Suprapubic skin (tissue), 4 donors: Measurements from ENCODE around the gene RAPH1. TPM values are rescaled to one million over a fixed set of nuclear protein-coding genes. Genes with fewer than 3 reads are reported as not detected.
A peak's percentile ranks its signal among the peaks of the same experiment; 100 is the strongest.

ENCODE experiments used
- DNase-seq, 2 donors: peaks; one replicate each; pipeline ENCODE4 v3.0.0-alpha.2; 2019; ENCODE audit warnings: low spot score in 2 of 2
- H3K27ac ChIP-seq: fragments of 200-600 bp; sonication (generic); one replicate; pipeline ENCODE4 v1.5.1; 2019
- H3K27me3 ChIP-seq: fragments of 200-600 bp; sonication (generic); one replicate; pipeline ENCODE4 v1.5.1; 2019
- H3K36me3 ChIP-seq: fragments of 200-600 bp; sonication (generic); one replicate; pipeline ENCODE4 v1.5.1; 2019
- H3K4me1 ChIP-seq: fragments of 200-600 bp; sonication (generic); one replicate; pipeline ENCODE4 v1.5.1; 2019
- H3K4me3 ChIP-seq: fragments of 200-600 bp; sonication (generic); one replicate; pipeline ENCODE4 v1.5.1; 2019; ENCODE audit warnings: mild to moderate bottlenecking
- H3K9me3 ChIP-seq: fragments of 200-600 bp; sonication (generic); one replicate; pipeline ENCODE4 v1.5.1; 2019
- CTCF ChIP-seq, 2 donors: fragments of 200-600 bp in 1 of 2; fragments of 450-650 bp in 1 of 2; sonication (generic) in 1 of 2; IDR thresholded peaks; one replicate each; pipeline ENCODE4 v1.5.1; 2016 to 2019; ENCODE audit warnings: antibody characterized with exemption in 2 of 2, mild to moderate bottlenecking in 1 of 2, moderate library complexity in 1 of 2
- EP300 ChIP-seq: sonication (generic); formaldehyde crosslinking; IDR thresholded peaks from one replicate; pipeline ENCODE4 v1.6.1; 2017; ENCODE audit warnings: antibody characterized with exemption
- POLR2A ChIP-seq, 2 donors: fragments of 450-650 bp; IDR thresholded peaks; one replicate each; pipeline ENCODE4 v1.6.1; 2017; ENCODE audit warnings: antibody characterized with exemption in 2 of 2, mild to moderate bottlenecking in 2 of 2, moderate library complexity in 2 of 2
- POLR2AphosphoS5 ChIP-seq, 3 donors: sonication (generic); formaldehyde crosslinking; IDR thresholded peaks; one replicate each; pipeline ENCODE4 v1.6.1; 2017; ENCODE audit warnings: antibody characterized with exemption in 3 of 3
- WGBS: methylation state at CpG from one replicate; pipeline ENCODE4 v1.1.5; 2018; 5-methylcytosine and 5-hydroxymethylcytosine counted together
- total RNA-seq, 4 donors: library from RNA; depleted of rRNA; stranded (reverse); fragments of >200 nt; gene quantifications; one replicate each; pipeline ENCODE4 v1.1.0, GENCODE V29; 2016

RAPH1 gene
- total RNA-seq, 4 donors from 2014 or later = 38.3 to 58.2 (median 49.3) TPM

- no peak for DNase-seq
- H3K9me3 ChIP-seq = peaks cover 2% of the 10 kb centered on the region
- H3K4me3 ChIP-seq = no peak overlapping the region
- TF ChIP-seq POLR2A (IDR thresholded peaks at IDR 0.05) = no peak
- H3K36me3 ChIP-seq = peaks cover 33% of the 10 kb centered on the region
- no peak overlapping the region for H3K27ac ChIP-seq
- peaks cover 3% of the 10 kb centered on the region for H3K4me1 ChIP-seq
- H3K27me3 ChIP-seq = no peaks in the 10 kb centered on the region
- 92% methylated on average over 8 of the region's 8 CpGs for WGBS
Measured at GRCh38 chr2:203418271-203418670, 116.8 kb downstream of the RAPH1 start.

GRCh38 chr2:203413796-203414195, 121.3 kb downstream of the RAPH1 start:
- H3K4me1 ChIP-seq = peaks cover 18% of the 10 kb centered on the region
- no peak for DNase-seq
- H3K27me3 ChIP-seq = no peaks in the 10 kb centered on the region
- H3K9me3 ChIP-seq = peaks cover under 1% of the 10 kb centered on the region
- TF ChIP-seq POLR2AphosphoS5 (IDR thresholded peaks at IDR 0.05) (no peak), POLR2A (IDR thresholded peaks at IDR 0.05) (no peak), EP300 (no peak)
- H3K27ac ChIP-seq = no peak overlapping the region
- H3K36me3 ChIP-seq = peaks cover 16% of the 10 kb centered on the region
- no peak overlapping the region for H3K4me3 ChIP-seq

GRCh38 chr2:203412546-203413331, 122.4 kb downstream of the RAPH1 start:
- DNase-seq = no peak
- Histone ChIP-seq H3K9me3 (no peaks in the 10 kb centered on the region), H3K27ac (no peak overlapping the region), H3K27me3 (no peaks in the 10 kb centered on the region), H3K4me1 (peaks cover 18% of the 10 kb centered on the region), H3K4me3 (no peak overlapping the region), H3K36me3 (peaks cover 5% of the 10 kb centered on the region)
- TF ChIP-seq EP300 (no peak), POLR2AphosphoS5 (IDR thresholded peaks at IDR 0.05) (peak in 1 of 3 donors; percentile 21)
- 33% methylated on average over 7 of the region's 7 CpGs for WGBS

GRCh38 chr2:203407496-203407895, 127.6 kb downstream of the RAPH1 start:
- no peaks in the 10 kb centered on the region for H3K9me3 ChIP-seq
- peaks cover 8% of the 10 kb centered on the region for H3K4me1 ChIP-seq
- DNase-seq = no peak
- H3K27ac ChIP-seq = no peak overlapping the region
- no peaks in the 10 kb centered on the region for H3K27me3 ChIP-seq
- peaks cover 17% of the 10 kb centered on the region for H3K36me3 ChIP-seq
- TF ChIP-seq POLR2AphosphoS5 (IDR thresholded peaks at IDR 0.05) (no peak), POLR2A (IDR thresholded peaks at IDR 0.05) (no peak), CTCF (IDR thresholded peaks at IDR 0.05) (no peak)
- H3K4me3 ChIP-seq = no peak overlapping the region

- no peak for DNase-seq
- TF ChIP-seq POLR2AphosphoS5 (IDR thresholded peaks at IDR 0.05) (no peak), POLR2A (IDR thresholded peaks at IDR 0.05) (no peak), CTCF (IDR thresholded peaks at IDR 0.05) (no peak), EP300 (no peak)
Measured at GRCh38 chr2:203404996-203405395, 130.1 kb downstream of the RAPH1 start.

DNA sequence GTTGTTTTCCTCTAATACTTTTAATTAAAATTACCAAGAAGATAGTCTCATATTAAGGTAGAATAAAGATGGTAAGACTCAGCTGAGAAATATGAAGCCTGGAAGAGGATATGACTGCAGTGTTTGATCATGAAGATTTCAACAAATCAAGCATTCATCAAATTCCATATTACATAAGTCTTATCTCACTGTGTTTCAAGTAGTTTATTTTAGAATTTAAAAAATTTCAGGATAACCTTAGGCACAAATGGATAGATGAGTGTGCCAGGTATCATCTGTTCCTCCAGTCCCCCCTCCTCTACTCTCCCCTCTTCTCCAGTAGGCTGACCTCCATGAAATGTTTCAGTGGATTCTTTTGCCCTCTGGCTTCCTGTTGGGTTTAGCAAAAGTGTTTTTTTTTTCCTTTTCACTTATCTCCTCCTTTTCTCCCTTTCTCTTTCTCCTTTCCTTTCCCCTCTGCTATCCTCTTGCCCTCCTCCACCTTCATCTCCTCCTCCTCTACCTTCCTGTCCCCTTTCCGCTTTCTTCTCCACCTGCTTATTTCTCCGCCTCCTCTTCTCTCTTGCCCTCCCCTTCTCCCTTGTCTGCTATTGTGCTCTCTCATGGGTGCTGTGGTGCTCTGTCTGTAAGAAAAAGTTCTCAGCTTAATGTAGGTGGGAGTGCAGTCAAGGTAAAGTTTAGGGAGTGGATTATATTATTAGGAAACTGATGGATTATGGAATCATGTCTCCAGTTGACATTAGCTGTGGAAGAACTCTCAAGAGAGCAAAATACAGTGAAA, 134.1 kb downstream of the RAPH1 start:
- Histone ChIP-seq H3K36me3 (peaks cover 11% of the 10 kb centered on the region), H3K4me1 (no peaks in the 10 kb centered on the region), H3K27me3 (no peaks in the 10 kb centered on the region), H3K27ac (no peak overlapping the region), H3K9me3 (no peaks in the 10 kb centered on the region), H3K4me3 (no peak overlapping the region)
- TF ChIP-seq CTCF (IDR thresholded peaks at IDR 0.05) = no peak
- TF ChIP-seq POLR2AphosphoS5 (IDR thresholded peaks at IDR 0.05) = no peak
- no peak for TF ChIP-seq POLR2A (IDR thresholded peaks at IDR 0.05)
- TF ChIP-seq EP300 = no peak
- no peak for DNase-seq
- WGBS = 100% methylated on average over 2 of the region's 2 CpGs

More at GRCh38 chr2:203404996-203405395, 130.1 kb downstream of the RAPH1 start:
- Histone ChIP-seq H3K27me3 (no peaks in the 10 kb centered on the region), H3K9me3 (no peaks in the 10 kb centered on the region), H3K27ac (no peak overlapping the region), H3K36me3 (peaks cover 17% of the 10 kb centered on the region), H3K4me1 (no peaks in the 10 kb centered on the region), H3K4me3 (no peak overlapping the region)
